T-cell (primary cell): ENCODE data around the gene HDAC9. TPM values are rescaled to one million over a fixed set of nuclear protein-coding genes. Genes with fewer than 3 reads are reported as not detected.

Experiments
- ATAC-seq, 4 experiments: fragments of 200-7000 bp in 3 of 4; fragments of 150-1000 bp in 1 of 4; cut with Tn5 transposase; replicated peaks in 1 of 4; 1 replicate in 3 of 4; 2 replicates in 1 of 4; pipeline ENCODE4 v1.10.0; 2021; ENCODE audit warnings: moderate library complexity in 3 of 4, mild to moderate bottlenecking in 2 of 4, moderate number of reproducible peaks in 1 of 4
- CTCF ChIA-PET, 2 donors: fragments of 300-600 bp; sonication (Branson Sonifier 250); formaldehyde crosslinking; loops; one replicate each; lab custom pipeline; 2022; ENCODE audit warnings: antibody characterized with exemption in 2 of 2; lab: Charles Lee
- POLR2A ChIA-PET, 2 donors: fragments of 300-600 bp; sonication (Branson Sonifier 250); formaldehyde crosslinking; loops; one replicate each; lab custom pipeline; 2022; ENCODE audit warnings: antibody characterized with exemption in 2 of 2; lab: Charles Lee
- DNase-seq, 35 experiments: peaks; one replicate each; pipeline versions ENCODE4 v3.0.0 to v3.0.0-alpha.2; 2013 to 2023
- H3K27ac ChIP-seq: one replicate; pipeline ENCODE4 v1.5.1; 2013; ENCODE audit warnings: low read length
- H3K27me3 ChIP-seq, 2 experiments: replicated peaks in 1 of 2; 1 replicate in 1 of 2; 2 replicates in 1 of 2; pipeline versions ENCODE4 v1.6.1 to v1.7.0; 2013; ENCODE audit warnings: low read length in 1 of 2, mixed read lengths in 1 of 2; ENCODE audit not compliant: control insufficient read depth in 2 of 2, insufficient read depth in 2 of 2; ENCODE audit errors: extremely low read depth in 1 of 2
- H3K36me3 ChIP-seq, 2 donors: 1 replicate in 1 of 2; 2 replicates in 1 of 2; pipeline versions ENCODE4 v1.6.1 to v1.7.0; 2013; ENCODE audit warnings: low read length in 1 of 2; ENCODE audit not compliant: control insufficient read depth in 2 of 2, insufficient read depth in 1 of 2; ENCODE audit errors: extremely low read depth in 1 of 2
- H3K4me1 ChIP-seq, 2 experiments: 1 replicate in 1 of 2; 2 replicates in 1 of 2; pipeline versions ENCODE4 v1.6.1 to v1.7.0; 2013; ENCODE audit warnings: low read length in 2 of 2, mixed read lengths in 1 of 2; ENCODE audit not compliant: insufficient read depth in 2 of 2, control insufficient read depth in 1 of 2; ENCODE audit errors: extremely low read depth in 1 of 2
- H3K4me3 ChIP-seq, 2 donors: 1 replicate in 1 of 2; 2 replicates in 1 of 2; pipeline versions ENCODE4 v1.5.1 to v1.7.0; 2013; ENCODE audit warnings: mild to moderate bottlenecking in 2 of 2, low read length in 1 of 2, moderate library complexity in 1 of 2; ENCODE audit not compliant: control insufficient read depth in 1 of 2; ENCODE audit errors: extremely low read depth in 1 of 2
- H3K9me3 ChIP-seq: 2 replicates; pipeline ENCODE4 v1.7.0; 2013
- H3K27ac Mint-ChIP-seq, 2 donors: one replicate each; pipeline ENCODE4 v1.8.0; 2020 to 2021; ENCODE audit warnings: mild to moderate bottlenecking in 2 of 2, mixed read lengths in 2 of 2
- H3K27me3 Mint-ChIP-seq, 2 donors: one replicate each; pipeline ENCODE4 v1.8.0; 2021 to 2022; ENCODE audit warnings: mixed read lengths in 2 of 2
- H3K36me3 Mint-ChIP-seq: one replicate; pipeline ENCODE4 v1.8.0; 2021; ENCODE audit warnings: mixed read lengths
- H3K4me1 Mint-ChIP-seq, 3 donors: one replicate each; pipeline ENCODE4 v1.8.0; 2020 to 2022; ENCODE audit warnings: mixed read lengths in 3 of 3, mild to moderate bottlenecking in 1 of 3
- H3K4me3 Mint-ChIP-seq, 3 donors: one replicate each; pipeline ENCODE4 v1.8.0; 2020 to 2022; ENCODE audit warnings: mild to moderate bottlenecking in 3 of 3, mixed read lengths in 3 of 3, moderate library complexity in 3 of 3
- H3K9me3 Mint-ChIP-seq, 3 donors: one replicate each; pipeline ENCODE4 v1.8.0; 2020 to 2022; ENCODE audit warnings: mixed read lengths in 3 of 3
- WGBS: methylation state at CpG from one replicate; pipeline ENCODE4 v1.1.5; 2013; ENCODE audit warnings: missing lambda C conversion rate; ENCODE audit not compliant: insufficient coverage; 5-methylcytosine and 5-hydroxymethylcytosine counted together
- total RNA-seq, 35 experiments: library from RNA in 6 of 35; stranded (reverse) in 6 of 35; fragments of 120-200 nt in 1 of 35; gene quantifications; one replicate each; pipeline versions ENCODE4 v1.2.1 to v1.2.4 and lab custom pipeline; 2013 to 2026

The HDAC9 gene
- total RNA-seq, 5 donors from 2014 or later (not counting 1 experiment from before 2014, with no cell fraction given): 2.8 to 6.7 (median 4.7) TPM

DNA sequence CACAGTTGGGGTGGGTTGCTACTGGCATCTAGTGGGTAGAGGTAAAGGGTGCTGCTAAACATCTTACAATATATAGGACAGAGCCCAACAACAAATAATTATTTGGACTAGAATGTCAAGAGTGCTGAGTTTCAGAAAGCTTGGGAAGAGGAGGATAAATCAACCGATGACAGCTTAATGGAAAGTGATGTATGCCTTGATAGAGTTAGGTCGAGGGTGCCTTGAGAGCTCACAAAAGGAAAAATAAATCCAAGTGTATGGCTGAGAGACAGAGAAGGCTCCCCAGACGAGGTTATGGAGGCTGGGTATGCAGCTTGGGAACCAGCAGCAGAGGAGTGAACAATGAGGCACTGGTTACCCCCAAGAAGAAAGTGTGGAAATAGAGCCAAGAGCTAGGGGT lies 211.1 kb downstream of the HDAC9 start:
- Histone ChIP-seq H3K27ac (no peak overlapping the region), H3K4me3 (no peak overlapping the region), H3K4me1 (no peaks in the 10 kb centered on the region), H3K27me3 (no peaks in the 10 kb centered on the region), H3K9me3 (no peaks in the 10 kb centered on the region), H3K36me3 (no peaks in the 10 kb centered on the region)
- Mint-ChIP-seq H3K27me3 (no peaks in the 10 kb centered on the region), H3K36me3 (no peaks in the 10 kb centered on the region), H3K27ac (no peak overlapping the region), H3K4me1 (no peaks in the 10 kb centered on the region), H3K9me3 (peaks cover 0 to 4% (median 3%) of the 10 kb centered on the region in 3 donors), H3K4me3 (no peak overlapping the region)
- CTCF ChIA-PET: interaction anchor here in 1 of 2 donors (0.6 to 0.8 kb wide), 2 partner anchors 17 to 319 kb away, joined by 3 to 7 read pairs; no protein-coding TSS in a partner anchor
- WGBS: 62% methylated on average over 3 of the region's 3 CpGs
- POLR2A ChIA-PET: no interaction called here
- DNase-seq (no peak), ATAC-seq (no peak)

DNA sequence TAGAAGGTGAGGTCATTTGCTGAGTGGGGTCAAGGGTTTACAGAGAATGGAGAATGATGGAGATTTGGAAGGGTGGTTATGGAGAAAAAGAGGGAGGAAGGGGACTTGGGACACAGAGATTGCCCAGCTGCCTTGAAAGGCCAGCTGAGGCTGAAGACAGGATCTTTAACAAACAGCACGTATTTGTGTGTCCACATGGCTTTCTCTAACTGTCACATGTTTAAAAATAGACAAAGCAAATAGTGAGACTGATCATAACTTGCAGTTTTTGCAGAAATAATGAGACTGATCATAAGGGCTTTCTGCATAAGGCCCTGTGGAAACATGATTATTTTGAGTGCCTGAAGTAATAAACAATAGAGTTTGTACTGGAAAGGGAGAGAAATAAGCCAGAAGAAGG lies 212.7 kb downstream of the HDAC9 start:
- no peak for DNase-seq
- no peaks in the 10 kb centered on the region for H3K9me3 ChIP-seq
- no CpG with 5 or more reads among the region's 1 CpG for WGBS
- ATAC-seq: no peak
- no peaks in the 10 kb centered on the region for H3K27me3 ChIP-seq
- CTCF ChIA-PET: no interaction called here
- H3K36me3 Mint-ChIP-seq: no peaks in the 10 kb centered on the region
- peaks cover 0 to 5% (median 4%) of the 10 kb centered on the region in 3 donors for H3K9me3 Mint-ChIP-seq
- POLR2A ChIA-PET: no interaction called here
- no peak overlapping the region for H3K27ac Mint-ChIP-seq
- no peaks in the 10 kb centered on the region for H3K36me3 ChIP-seq
- H3K4me3 ChIP-seq: no peak overlapping the region
- H3K4me3 Mint-ChIP-seq: no peak overlapping the region
- no peak overlapping the region for H3K27ac ChIP-seq
- H3K4me1 Mint-ChIP-seq: no peaks in the 10 kb centered on the region
- no peaks in the 10 kb centered on the region for H3K27me3 Mint-ChIP-seq
- H3K4me1 ChIP-seq: no peaks in the 10 kb centered on the region

- Mint-ChIP-seq H3K27me3 (no peaks in the 10 kb centered on the region), H3K4me3 (no peak overlapping the region), H3K4me1 (no peaks in the 10 kb centered on the region), H3K9me3 (peaks cover 0 to 5% (median 0%) of the 10 kb centered on the region in 3 donors), H3K27ac (no peak overlapping the region), H3K36me3 (no peaks in the 10 kb centered on the region)
- Histone ChIP-seq H3K36me3 (no peaks in the 10 kb centered on the region), H3K27me3 (no peaks in the 10 kb centered on the region), H3K4me1 (no peaks in the 10 kb centered on the region), H3K9me3 (no peaks in the 10 kb centered on the region), H3K4me3 (no peak overlapping the region), H3K27ac (no peak overlapping the region)
- no CpG with 5 or more reads among the region's 2 CpGs for WGBS
- no peak for ATAC-seq
- DNase-seq: no peak
- ChIA-PET CTCF (no interaction called here), POLR2A (no interaction called here)
These were observed 220.4 kb downstream of the HDAC9 start for GRCh38 chr7:18715988-18716387.

DNA sequence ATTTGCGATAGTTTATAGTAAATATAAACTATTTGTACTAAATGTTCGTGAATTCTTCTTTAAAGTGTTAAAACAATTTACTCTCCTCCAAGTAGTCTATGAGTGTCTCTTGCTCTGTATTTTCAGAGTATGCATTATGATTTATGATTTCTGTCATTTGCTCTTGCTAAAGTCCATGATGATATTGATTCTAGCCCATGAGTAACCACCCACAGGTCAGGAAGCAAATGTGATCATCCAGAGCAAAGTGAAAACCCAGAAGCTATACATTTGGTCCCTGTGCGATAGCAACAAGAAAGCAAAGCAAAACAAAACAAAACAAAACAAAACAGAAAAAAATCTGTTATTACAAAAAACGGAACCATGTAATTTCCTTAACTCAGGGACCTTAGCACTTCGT lies 225.9 kb downstream of the HDAC9 start:
- Mint-ChIP-seq H3K27me3 (no peaks in the 10 kb centered on the region), H3K4me3 (no peak overlapping the region), H3K36me3 (no peaks in the 10 kb centered on the region), H3K9me3 (no peaks in the 10 kb centered on the region), H3K4me1 (no peaks in the 10 kb centered on the region), H3K27ac (no peak overlapping the region)
- H3K4me1 ChIP-seq: no peaks in the 10 kb centered on the region
- no peaks in the 10 kb centered on the region for H3K9me3 ChIP-seq
- no peak overlapping the region for H3K4me3 ChIP-seq
- H3K27me3 ChIP-seq: no peaks in the 10 kb centered on the region
- H3K27ac ChIP-seq: no peak overlapping the region
- ATAC-seq: no peak
- H3K36me3 ChIP-seq: no peaks in the 10 kb centered on the region
- WGBS: 93% methylated on average over 3 of the region's 5 CpGs
- DNase-seq: no peak
- ChIA-PET POLR2A (no interaction called here), CTCF (no interaction called here)

DNA sequence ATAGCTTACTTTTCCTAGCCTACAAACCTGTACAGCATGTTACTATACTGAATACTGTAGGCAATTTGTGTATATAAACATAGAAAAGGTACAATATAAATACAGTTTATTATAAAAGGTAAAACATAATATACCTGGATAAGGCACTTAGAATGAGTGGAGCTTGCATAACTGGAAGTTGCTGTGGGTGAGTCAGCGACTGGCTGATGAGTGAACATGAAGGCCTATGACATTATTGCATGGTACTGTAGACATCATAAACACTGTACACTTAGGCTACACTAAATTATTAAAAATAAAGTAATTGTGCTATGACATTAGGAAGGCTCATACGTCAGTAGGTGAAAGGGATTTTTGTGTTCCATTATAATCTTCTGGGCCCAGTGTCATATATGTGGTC lies 228.8 kb downstream of the HDAC9 start:
- Histone ChIP-seq H3K9me3 (no peaks in the 10 kb centered on the region), H3K4me3 (no peak overlapping the region), H3K36me3 (no peaks in the 10 kb centered on the region), H3K27ac (no peak overlapping the region), H3K4me1 (no peaks in the 10 kb centered on the region), H3K27me3 (no peaks in the 10 kb centered on the region)
- DNase-seq (no peak), ATAC-seq (no peak)
- H3K4me1 Mint-ChIP-seq: no peaks in the 10 kb centered on the region
- no peak overlapping the region for H3K4me3 Mint-ChIP-seq
- no peak overlapping the region for H3K27ac Mint-ChIP-seq
- H3K36me3 Mint-ChIP-seq: no peaks in the 10 kb centered on the region
- 60% methylated on average over 1 of the region's 2 CpGs for WGBS
- POLR2A ChIA-PET: interaction anchor here in 1 of 2 donors (0.8 kb wide), 1 partner anchor 277 kb away, joined by 3 read pairs; no protein-coding TSS in a partner anchor
- no peaks in the 10 kb centered on the region for H3K9me3 Mint-ChIP-seq
- H3K27me3 Mint-ChIP-seq: no peaks in the 10 kb centered on the region
- CTCF ChIA-PET: no interaction called here

DNA sequence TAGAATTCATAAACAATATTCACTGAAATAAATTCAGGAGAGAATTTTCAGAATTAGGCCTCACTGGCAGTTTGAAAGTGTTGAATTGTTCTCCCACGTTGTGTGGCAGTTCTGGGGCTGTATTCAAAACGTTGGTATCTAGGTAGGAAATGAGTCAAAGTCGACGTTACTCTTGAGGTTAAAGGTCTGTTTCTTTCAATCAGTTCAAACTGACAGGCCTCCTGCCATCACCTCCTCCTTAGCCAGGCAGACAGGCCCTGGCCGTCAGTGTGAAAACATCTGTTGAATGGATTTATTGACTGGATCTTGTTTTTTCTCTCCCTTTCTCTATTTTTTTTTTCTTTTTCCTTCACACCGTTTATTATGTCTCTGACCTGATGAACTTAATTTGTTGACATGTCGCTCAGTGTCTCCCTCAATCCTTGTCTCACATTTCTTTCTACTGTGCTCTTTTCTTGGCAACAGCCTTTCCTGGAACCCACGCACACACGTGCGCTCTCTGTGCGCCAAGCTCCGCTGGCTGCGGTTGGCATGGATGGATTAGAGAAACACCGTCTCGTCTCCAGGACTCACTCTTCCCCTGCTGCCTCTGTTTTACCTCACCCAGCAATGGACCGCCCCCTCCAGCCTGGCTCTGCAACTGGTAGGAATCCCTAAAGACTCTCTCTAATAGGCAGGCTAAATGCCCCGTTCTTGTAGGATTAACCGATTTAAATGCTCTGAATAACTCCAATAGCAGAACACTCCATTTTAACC lies 231.7 kb downstream of the HDAC9 start:
- Histone ChIP-seq H3K4me1 (no peaks in the 10 kb centered on the region), H3K9me3 (no peaks in the 10 kb centered on the region), H3K27me3 (no peaks in the 10 kb centered on the region), H3K4me3 (no peak overlapping the region), H3K36me3 (no peaks in the 10 kb centered on the region), H3K27ac (no peak overlapping the region)
- ChIA-PET CTCF (no interaction called here), POLR2A (no interaction called here)
- Mint-ChIP-seq H3K4me1 (no peaks in the 10 kb centered on the region), H3K4me3 (no peak overlapping the region), H3K27ac (no peak overlapping the region), H3K36me3 (no peaks in the 10 kb centered on the region), H3K9me3 (peaks cover 0 to 5% (median 0%) of the 10 kb centered on the region in 3 donors), H3K27me3 (no peaks in the 10 kb centered on the region)
- ATAC-seq (no peak), DNase-seq (no peak)
- 90% methylated on average over 8 of the region's 18 CpGs for WGBS
